ENCODE measurements around the gene C2CD5. TPM values are rescaled to one million over a fixed set of nuclear protein-coding genes. Genes with fewer than 3 reads are reported as not detected.

Gene C2CD5
- total and polyA plus RNA-seq, 2 of the 4 experiments (the other 2 are of a cell fraction): 14.5 to 15.8 TPM

DNA sequence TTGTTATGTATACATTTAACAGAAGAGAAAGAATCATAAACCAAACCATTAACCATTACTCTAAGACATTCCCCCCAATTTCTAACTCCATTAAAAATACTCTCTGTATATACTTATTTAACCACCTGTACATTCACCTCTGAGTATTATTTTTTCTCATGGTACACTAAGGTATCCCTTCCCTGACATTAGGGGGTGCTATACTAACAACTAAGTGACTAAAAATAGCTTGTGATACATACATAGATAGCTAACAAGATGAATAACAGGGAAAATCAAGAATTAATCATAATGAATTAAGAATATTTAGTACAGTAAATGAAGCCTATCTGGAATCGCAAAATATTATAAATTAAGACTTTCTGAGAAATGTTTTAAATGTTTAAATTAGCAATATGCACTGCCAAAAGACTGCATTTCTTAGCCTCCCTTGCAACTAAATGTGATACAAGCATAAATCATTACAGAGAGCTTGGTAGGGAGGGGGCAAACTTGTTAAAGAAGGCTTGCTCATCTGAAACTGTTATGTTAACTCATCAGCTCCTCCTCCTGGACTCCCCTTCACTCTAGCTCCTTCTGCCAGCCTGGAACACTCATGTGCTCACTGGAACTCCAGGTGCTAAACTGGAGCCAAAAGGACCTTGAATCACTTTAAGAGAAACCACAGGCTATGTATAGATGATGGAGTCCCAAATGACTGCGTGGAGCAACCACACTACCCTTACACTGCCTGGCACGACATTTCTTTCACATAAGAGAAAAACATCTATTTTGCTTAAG is 14.9 kb downstream of the C2CD5 start:
- no peak overlapping the region for H3K4me3 ChIP-seq (ENCODE audit: insufficient read depth, low read depth, low read length)
- no TSS peak for BruUV-seq (replicated peaks)
- ATAC-seq (ENCODE audit: low read depth) (peak; percentile 40; the same call in 1 of the 2 replicates), DNase-seq (peak; percentile 63)
- peaks cover 14% of the 10 kb centered on the region for H3K36me3 ChIP-seq (ENCODE audit: control insufficient read depth, insufficient read depth, low read length)
- intact Hi-C loops (cut with micrococcal nuclease) (loop anchor here (2.0 to 10.0 kb wide), 2 partner anchors 95 to 875 kb away; partner anchors contain the start of genes ETNK1 and LDHB), dilution Hi-C loops (cut with HindIII; ENCODE audit: low sequenced_read_pairs, unreplicated experiment) (no loop called here), in situ Hi-C loops (cut with MboI; ENCODE audit: low sequenced_read_pairs) (no loop called here)
- peak overlapping the region; percentile 46; the same call in 1 of the 2 replicates for H2BK120ac ChIP-seq (ENCODE audit: low read depth, low read length)
- H4K5ac ChIP-seq (ENCODE audit: low read depth, low read length): no peak overlapping the region
- H3K4me2 ChIP-seq (ENCODE audit: low read depth, low read length): no peak overlapping the region
- peak overlapping the region; percentile 31; the same call in 1 of the 2 replicates for H3K14ac ChIP-seq (replicated peaks; ENCODE audit: low read depth, low read length)
- H4K91ac ChIP-seq (ENCODE audit: insufficient read depth, low read depth, low read length): peak overlapping the region; percentile 43
- POLR2A ChIA-PET (ENCODE audit: unreplicated experiment): no interaction called here
- peak overlapping the region; percentile 32; the same call in 1 of the 3 replicates for H2BK15ac ChIP-seq (ENCODE audit: low read depth, low read length)
- no peaks in the 10 kb centered on the region for H4K20me1 ChIP-seq (ENCODE audit: insufficient read depth, low read length)
- H3K9me1 ChIP-seq (ENCODE audit: insufficient read depth, low read length): peaks cover 3% of the 10 kb centered on the region; the same call in 1 of the 2 replicates
- H3K9ac ChIP-seq (ENCODE audit: low read depth, low read length): no peak overlapping the region
- peak overlapping the region; percentile 69 for H2BK5ac ChIP-seq (ENCODE audit: low read depth, low read length, poor library complexity, severe bottlenecking)
- H3K27me3 ChIP-seq (ENCODE audit: control insufficient read depth, insufficient read depth, low read length): no peaks in the 10 kb centered on the region
- H3K4me1 ChIP-seq (ENCODE audit: control insufficient read depth, insufficient read depth, low read length): peaks cover 7% of the 10 kb centered on the region
- peak overlapping the region; percentile 4 for H2AFZ ChIP-seq (replicated peaks; ENCODE audit: low read length, poor library complexity)
- H2AK9ac ChIP-seq (replicated peaks; ENCODE audit: low read depth, low read length, poor library complexity): no peak overlapping the region
- peak overlapping the region; percentile 46; the same call in 1 of the 2 replicates for H3K4ac ChIP-seq (ENCODE audit: low read depth, low read length)
- no CpG with 5 or more reads among the region's 3 CpGs for WGBS, 2 experiments (ENCODE audit: extremely low coverage in 2 of 2, insufficient read length in 1 of 2)
- H4K8ac ChIP-seq (ENCODE audit: low read depth in 2 of 2, low read length in 2 of 2): no peak overlapping the region
- TF ChIP-seq, protein P1, sequence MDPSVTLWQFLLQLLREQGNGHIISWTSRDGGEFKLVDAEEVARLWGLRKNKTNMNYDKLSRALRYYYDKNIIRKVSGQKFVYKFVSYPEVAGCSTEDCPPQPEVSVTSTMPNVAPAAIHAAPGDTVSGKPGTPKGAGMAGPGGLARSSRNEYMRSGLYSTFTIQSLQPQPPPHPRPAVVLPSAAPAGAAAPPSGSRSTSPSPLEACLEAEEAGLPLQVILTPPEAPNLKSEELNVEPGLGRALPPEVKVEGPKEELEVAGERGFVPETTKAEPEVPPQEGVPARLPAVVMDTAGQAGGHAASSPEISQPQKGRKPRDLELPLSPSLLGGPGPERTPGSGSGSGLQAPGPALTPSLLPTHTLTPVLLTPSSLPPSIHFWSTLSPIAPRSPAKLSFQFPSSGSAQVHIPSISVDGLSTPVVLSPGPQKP (IDR thresholded peaks at IDR 0.05; ENCODE audit: borderline replicate concordance, low read depth, low read length): no peak
- TF ChIP-seq, protein P2, sequence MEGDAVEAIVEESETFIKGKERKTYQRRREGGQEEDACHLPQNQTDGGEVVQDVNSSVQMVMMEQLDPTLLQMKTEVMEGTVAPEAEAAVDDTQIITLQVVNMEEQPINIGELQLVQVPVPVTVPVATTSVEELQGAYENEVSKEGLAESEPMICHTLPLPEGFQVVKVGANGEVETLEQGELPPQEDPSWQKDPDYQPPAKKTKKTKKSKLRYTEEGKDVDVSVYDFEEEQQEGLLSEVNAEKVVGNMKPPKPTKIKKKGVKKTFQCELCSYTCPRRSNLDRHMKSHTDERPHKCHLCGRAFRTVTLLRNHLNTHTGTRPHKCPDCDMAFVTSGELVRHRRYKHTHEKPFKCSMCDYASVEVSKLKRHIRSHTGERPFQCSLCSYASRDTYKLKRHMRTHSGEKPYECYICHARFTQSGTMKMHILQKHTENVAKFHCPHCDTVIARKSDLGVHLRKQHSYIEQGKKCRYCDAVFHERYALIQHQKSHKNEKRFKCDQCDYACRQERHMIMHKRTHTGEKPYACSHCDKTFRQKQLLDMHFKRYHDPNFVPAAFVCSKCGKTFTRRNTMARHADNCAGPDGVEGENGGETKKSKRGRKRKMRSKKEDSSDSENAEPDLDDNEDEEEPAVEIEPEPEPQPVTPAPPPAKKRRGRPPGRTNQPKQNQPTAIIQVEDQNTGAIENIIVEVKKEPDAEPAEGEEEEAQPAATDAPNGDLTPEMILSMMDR (conservative IDR thresholded peaks at IDR 0.05; ENCODE audit: low read depth, low read length): peak; percentile 44
- H3K56ac ChIP-seq (ENCODE audit: extremely low read depth, insufficient read depth, low read length): no peak overlapping the region
- 0 out of 2 replicates have a peak overlapping the region, but pooled peaks have one; percentile 45 for H3K23ac ChIP-seq (ENCODE audit: low read depth, low read length)
- CTCF ChIA-PET: interaction anchor here (0.6 to 1.1 kb wide), 2 partner anchors 11 to 411 kb away, joined by 3 read pairs; no protein-coding TSS in a partner anchor
- peaks cover 4 to 14% of the 10 kb centered on the region in 2 experiments; a peak in 3 of 4 replicates for H3K79me1 ChIP-seq (ENCODE audit: low read depth in 1 of 2, low read length in 2 of 2)
- peak overlapping the region; percentile 62 for H2BK20ac ChIP-seq (ENCODE audit: low read depth, low read length)
- H3K9me3 ChIP-seq (ENCODE audit: control insufficient read depth, insufficient read depth, low read length): no peaks in the 10 kb centered on the region
- no peak overlapping the region for H3K18ac ChIP-seq (ENCODE audit: low read depth, low read length)
- H3K27ac ChIP-seq (ENCODE audit: insufficient read depth, low read length): peak overlapping the region; percentile 69
- H2AK5ac ChIP-seq (ENCODE audit: low read depth, low read length): peak overlapping the region; percentile 55

Measured in IMR-90 (cell line).